Smooth muscle cell (in vitro differentiated cells): ENCODE data around the gene IGFBP2. TPM values are rescaled to one million over a fixed set of nuclear protein-coding genes. Genes with fewer than 3 reads are reported as not detected.

Experiments used
- DNase-seq: peaks from one replicate; lab custom pipeline; 2025; ENCODE audit not compliant: unreplicated experiment; lab: John Stamatoyannopoulos, UW
- H2AFZ ChIP-seq: fragments of 200-600 bp; sonication (generic); 2 replicates; pipeline ENCODE4 v1.6.0; 2016; ENCODE audit warnings: antibody characterized with exemption, low read depth, mild to moderate bottlenecking
- H3F3A ChIP-seq: fragments of 200-600 bp; sonication (generic); 2 replicates; pipeline ENCODE4 v1.6.0; 2017; ENCODE audit warnings: antibody characterized with exemption, low read depth
- H3K27ac ChIP-seq: fragments of 200-600 bp; sonication (generic); 2 replicates; pipeline ENCODE4 v1.5.1; 2016; ENCODE audit warnings: low read depth, mild to moderate bottlenecking
- H3K27me3 ChIP-seq: fragments of 200-600 bp; sonication (generic); 2 replicates; pipeline ENCODE4 v1.6.1; 2016; ENCODE audit warnings: low read depth, mild to moderate bottlenecking
- H3K36me3 ChIP-seq: fragments of 200-600 bp; sonication (generic); 2 replicates; pipeline ENCODE4 v1.5.1; 2016; ENCODE audit warnings: low read depth
- H3K4me1 ChIP-seq: fragments of 200-600 bp; sonication (generic); 2 replicates; pipeline ENCODE4 v1.5.1; 2016; ENCODE audit warnings: low read depth
- H3K4me2 ChIP-seq: fragments of 200-600 bp; sonication (generic); 2 replicates; pipeline ENCODE4 v1.6.0; 2016; ENCODE audit warnings: mild to moderate bottlenecking
- H3K4me3 ChIP-seq: fragments of 200-600 bp; sonication (generic); 2 replicates; pipeline ENCODE4 v1.5.1; 2016; ENCODE audit warnings: mild to moderate bottlenecking
- H3K79me2 ChIP-seq: fragments of 200-600 bp; sonication (generic); 2 replicates; pipeline ENCODE4 v1.6.0; 2016; ENCODE audit warnings: low read depth, mild to moderate bottlenecking
- H3K9ac ChIP-seq: fragments of 200-600 bp; sonication (generic); 2 replicates; pipeline ENCODE4 v1.6.0; 2016; ENCODE audit warnings: low read depth
- H3K9me3 ChIP-seq: fragments of 200-600 bp; sonication (generic); replicated peaks from 2 replicates; pipeline ENCODE4 v1.5.1; 2016; ENCODE audit warnings: low read depth
- H4K20me1 ChIP-seq: fragments of 200-600 bp; sonication (generic); 2 replicates; pipeline ENCODE4 v1.6.0; 2016; ENCODE audit warnings: low read depth
- CTCF ChIP-seq: fragments of 200-600 bp; sonication (generic); IDR thresholded peaks from 2 replicates; pipeline ENCODE4 v1.5.1; 2017; ENCODE audit warnings: borderline replicate concordance, mild to moderate bottlenecking, antibody characterized with exemption; ENCODE audit not compliant: insufficient read depth, poor library complexity, severe bottlenecking
- WGBS: methylation state at CpG from one replicate; pipeline ENCODE4 v1.1.7; 2016; ENCODE audit warnings: low lambda C conversion rate; 5-methylcytosine and 5-hydroxymethylcytosine counted together
- polyA plus RNA-seq: library from polyadenylated mRNA; unstranded; fragments of >200 nt; fragmentation: Nextera tagmentation; extraction: Ambion mirVana; gene quantifications from 2 replicates; pipeline ENCODE4 v1.2.1, GENCODE V29; 2016
- total RNA-seq: library from RNA; depleted of rRNA; stranded (reverse); fragments of >200 nt; gene quantifications from 2 replicates; pipeline ENCODE4 v1.2.3, GENCODE V29; 2014

Gene IGFBP2
- total and polyA plus RNA-seq, 2 experiments from 2014 or later: 143 to 225 TPM

- Histone ChIP-seq H3K4me2 (peak overlapping the region; percentile 28), H3K27ac (peak overlapping the region; percentile 35), H3K27me3 (no peaks in the 10 kb centered on the region), H3K4me1 (peaks cover 41% of the 10 kb centered on the region), H4K20me1 (no peaks in the 10 kb centered on the region), H2AFZ (no peak overlapping the region), H3K9ac (no peak overlapping the region), H3F3A (peaks cover 9% of the 10 kb centered on the region), H3K79me2 (peaks cover 14% of the 10 kb centered on the region), H3K4me3 (no peak overlapping the region), H3K36me3 (no peaks in the 10 kb centered on the region), H3K9me3 (no peaks in the 10 kb centered on the region)
- DNase-seq: no peak
- peak; percentile 66 for TF ChIP-seq CTCF
- 26% methylated on average over 5 of the region's 5 CpGs for WGBS
Observed at GRCh38 chr2:216698895-216699294, 65.7 kb downstream of the IGFBP2 start.

GRCh38 chr2:216700088-216700567 is 66.9 kb downstream of the IGFBP2 start:
- WGBS: 18% methylated on average over 7 of the region's 7 CpGs
- no peak for TF ChIP-seq CTCF
- Histone ChIP-seq H3K79me2 (peaks cover 1% of the 10 kb centered on the region), H3K4me1 (peaks cover 37% of the 10 kb centered on the region), H3K27ac (peak overlapping the region; percentile 17), H3K27me3 (no peaks in the 10 kb centered on the region), H3K9ac (no peak overlapping the region), H2AFZ (no peak overlapping the region), H3F3A (peaks cover 3% of the 10 kb centered on the region), H4K20me1 (no peaks in the 10 kb centered on the region), H3K4me3 (no peak overlapping the region), H3K36me3 (no peaks in the 10 kb centered on the region), H3K9me3 (no peaks in the 10 kb centered on the region), H3K4me2 (peak overlapping the region; percentile 70)
- DNase-seq: no peak

- no peak for TF ChIP-seq CTCF
- Histone ChIP-seq H3K4me2 (peak overlapping the region; percentile 70), H3K9me3 (no peaks in the 10 kb centered on the region), H3K79me2 (no peaks in the 10 kb centered on the region), H3K4me3 (no peak overlapping the region), H3K36me3 (no peaks in the 10 kb centered on the region), H2AFZ (peak overlapping the region; percentile 33), H3F3A (no peaks in the 10 kb centered on the region), H3K4me1 (peaks cover 34% of the 10 kb centered on the region), H3K27me3 (no peaks in the 10 kb centered on the region), H3K9ac (no peak overlapping the region), H4K20me1 (no peaks in the 10 kb centered on the region), H3K27ac (peak overlapping the region; percentile 17)
- DNase-seq: no peak
- WGBS: 35% methylated on average over 5 of the region's 5 CpGs
Observed at GRCh38 chr2:216700781-216701180, 67.6 kb downstream of the IGFBP2 start.

- no peaks in the 10 kb centered on the region for H3K36me3 ChIP-seq
- H3F3A ChIP-seq: no peaks in the 10 kb centered on the region
- no peak overlapping the region for H3K4me3 ChIP-seq
- no peak for TF ChIP-seq CTCF
- no peak for DNase-seq
- peaks cover 26% of the 10 kb centered on the region for H3K4me1 ChIP-seq
- no peak overlapping the region for H2AFZ ChIP-seq
- no peak overlapping the region for H3K4me2 ChIP-seq
- H3K9me3 ChIP-seq: no peaks in the 10 kb centered on the region
- H4K20me1 ChIP-seq: no peaks in the 10 kb centered on the region
- H3K9ac ChIP-seq: no peak overlapping the region
- no peak overlapping the region for H3K27ac ChIP-seq
- no peaks in the 10 kb centered on the region for H3K27me3 ChIP-seq
- WGBS: 95% methylated on average over 7 of the region's 7 CpGs
- no peaks in the 10 kb centered on the region for H3K79me2 ChIP-seq
Observed at GRCh38 chr2:216701544-216701943, 68.3 kb downstream of the IGFBP2 start.
